DMS79 treated with DMSO at 0.1 percent for 48 hours (cell line): ENCODE measurements around the gene SMYD4.
"Not testable (repeated sequence)": the region's sequence is repeated elsewhere in the genome, so short reads cannot be mapped to it uniquely, and the experiment has no call there.

Experiments
- DNase-seq: peaks from one replicate; lab custom pipeline; 2025; lab: John Stamatoyannopoulos, UW

SMYD4 gene, protein sequence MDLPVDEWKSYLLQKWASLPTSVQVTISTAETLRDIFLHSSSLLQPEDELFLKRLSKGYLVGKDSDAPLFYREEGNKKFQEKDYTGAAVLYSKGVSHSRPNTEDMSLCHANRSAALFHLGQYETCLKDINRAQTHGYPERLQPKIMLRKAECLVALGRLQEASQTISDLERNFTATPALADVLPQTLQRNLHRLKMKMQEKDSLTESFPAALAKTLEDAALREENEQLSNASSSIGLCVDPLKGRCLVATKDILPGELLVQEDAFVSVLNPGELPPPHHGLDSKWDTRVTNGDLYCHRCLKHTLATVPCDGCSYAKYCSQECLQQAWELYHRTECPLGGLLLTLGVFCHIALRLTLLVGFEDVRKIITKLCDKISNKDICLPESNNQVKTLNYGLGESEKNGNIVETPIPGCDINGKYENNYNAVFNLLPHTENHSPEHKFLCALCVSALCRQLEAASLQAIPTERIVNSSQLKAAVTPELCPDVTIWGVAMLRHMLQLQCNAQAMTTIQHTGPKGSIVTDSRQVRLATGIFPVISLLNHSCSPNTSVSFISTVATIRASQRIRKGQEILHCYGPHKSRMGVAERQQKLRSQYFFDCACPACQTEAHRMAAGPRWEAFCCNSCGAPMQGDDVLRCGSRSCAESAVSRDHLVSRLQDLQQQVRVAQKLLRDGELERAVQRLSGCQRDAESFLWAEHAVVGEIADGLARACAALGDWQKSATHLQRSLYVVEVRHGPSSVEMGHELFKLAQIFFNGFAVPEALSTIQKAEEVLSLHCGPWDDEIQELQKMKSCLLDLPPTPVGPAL

DNA sequence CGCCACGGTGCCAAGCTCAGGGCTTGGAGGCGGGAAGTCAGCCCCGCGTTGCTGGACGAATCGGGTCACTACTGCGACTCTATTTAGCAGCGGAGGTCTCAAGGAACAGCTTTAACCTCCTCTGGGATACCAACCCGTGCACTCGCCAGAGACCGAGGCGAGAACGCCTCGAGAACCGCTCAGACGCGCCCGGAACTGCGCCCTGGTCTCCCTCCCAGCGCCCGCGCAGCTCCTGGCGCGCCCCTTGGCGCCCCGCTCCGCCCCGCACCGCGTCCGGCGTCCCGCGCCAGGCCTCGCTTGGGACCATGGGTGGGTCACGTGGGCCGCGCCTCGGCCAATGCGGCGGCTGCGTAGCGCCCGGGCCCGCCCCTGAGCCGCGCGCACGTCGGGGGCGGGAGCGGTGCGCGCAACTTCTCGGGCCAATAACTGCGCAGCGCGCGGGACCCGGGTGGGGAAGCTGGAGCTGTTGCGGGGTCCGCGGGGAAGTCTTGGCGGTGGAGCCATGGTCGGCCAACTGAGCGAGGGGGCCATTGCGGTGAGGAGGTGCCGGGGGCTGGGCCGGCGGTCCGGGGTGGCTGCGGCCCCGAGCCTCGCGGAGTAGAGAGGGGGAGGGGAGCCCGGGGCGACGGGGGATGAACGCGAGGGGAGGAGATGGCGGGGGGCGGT lies at the start of gene SMYD4, which contains the start of gene RPA1:
TSS of gene SMYD4 (minus strand) at position 311 of the 666 bp plus-strand sequence. CDS start 1,908 bp downstream, outside the sequence.
TSS of gene RPA1 (plus strand) at position 414 of the 666 bp plus-strand sequence. CDS start at position 503, 89 bp downstream.
- peak; percentile 68 for DNase-seq

- no peak for DNase-seq
Observed at GRCh38 chr17:1878419-1879121, 48.9 kb upstream of the SMYD4 start.

GRCh38 chr17:1875597-1875996 lies 45.9 kb upstream of the SMYD4 start:
- no peak for DNase-seq

- no peak for DNase-seq
Observed at GRCh38 chr17:1873418-1873817, 43.7 kb upstream of the SMYD4 start.

GRCh38 chr17:1872976-1873375 lies 43.3 kb upstream of the SMYD4 start:
- DNase-seq = no peak

DNA sequence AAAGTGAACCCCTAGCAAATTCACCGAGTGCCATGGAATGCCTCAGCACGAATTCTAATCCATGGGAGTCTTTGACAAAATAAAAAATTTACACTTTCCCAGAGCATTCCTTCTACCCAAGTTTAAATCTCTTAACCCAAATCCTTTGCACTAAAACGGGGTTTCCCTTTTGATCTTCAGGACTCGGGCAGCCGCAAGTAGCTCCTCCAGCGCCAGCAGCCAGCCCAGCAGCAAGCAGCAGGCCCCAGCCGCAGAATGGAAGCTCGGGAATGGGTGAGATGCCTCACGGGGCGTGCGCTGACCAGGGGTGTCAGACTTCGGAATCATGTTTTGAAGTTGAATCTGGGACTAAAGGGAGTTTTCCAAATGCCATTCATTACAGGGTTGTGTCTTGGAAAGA lies 42.6 kb upstream of the SMYD4 start:
- no peak for DNase-seq

GRCh38 chr17:1871756-1872155 lies 42.1 kb upstream of the SMYD4 start:
- no peak for DNase-seq

DNA sequence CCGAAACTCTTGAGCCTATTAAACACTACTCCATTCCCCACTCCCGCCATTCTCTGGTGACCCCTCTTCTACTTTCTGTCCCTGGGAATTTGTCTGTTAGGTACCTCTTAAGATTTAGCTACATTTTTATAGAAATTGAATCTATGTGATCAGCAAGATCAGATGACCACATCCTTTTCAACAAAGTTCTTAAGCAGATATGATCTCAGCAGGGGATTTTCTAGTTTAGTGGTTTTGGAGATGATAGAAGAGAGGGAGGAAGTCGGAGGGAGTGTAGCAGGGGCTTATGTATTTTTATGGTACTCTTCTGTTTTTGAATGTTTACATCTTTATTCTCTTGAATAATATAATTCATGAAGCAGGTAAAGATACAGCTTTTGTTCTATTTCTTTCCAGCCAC lies 40.9 kb upstream of the SMYD4 start:
- no peak for DNase-seq

DNA sequence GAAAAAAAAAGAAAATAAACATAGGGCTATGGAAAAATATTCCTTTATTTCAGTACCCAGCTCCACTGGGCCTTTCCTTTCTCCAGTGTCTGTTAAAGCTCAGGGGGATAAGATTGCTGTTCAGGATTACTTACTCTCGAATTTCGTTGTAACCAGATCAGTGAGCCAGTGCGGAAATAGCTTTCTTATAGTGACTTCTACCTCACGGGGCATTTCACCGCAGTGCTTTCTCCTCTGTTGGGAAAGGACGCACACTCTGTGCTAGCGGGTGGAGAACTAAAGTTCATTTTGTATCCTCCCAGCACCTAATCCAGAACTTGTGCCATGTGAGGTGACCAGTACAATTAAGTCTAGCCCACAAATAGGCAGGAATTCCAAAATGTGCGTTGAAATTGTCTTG lies 38.4 kb upstream of the SMYD4 start:
- no peak for DNase-seq

- no peak for DNase-seq
Observed at GRCh38 chr17:1867307-1867706, 37.6 kb upstream of the SMYD4 start.

- DNase-seq = peak; percentile 20
Observed at GRCh38 chr17:1865252-1866037, 35.7 kb upstream of the SMYD4 start.

DNA sequence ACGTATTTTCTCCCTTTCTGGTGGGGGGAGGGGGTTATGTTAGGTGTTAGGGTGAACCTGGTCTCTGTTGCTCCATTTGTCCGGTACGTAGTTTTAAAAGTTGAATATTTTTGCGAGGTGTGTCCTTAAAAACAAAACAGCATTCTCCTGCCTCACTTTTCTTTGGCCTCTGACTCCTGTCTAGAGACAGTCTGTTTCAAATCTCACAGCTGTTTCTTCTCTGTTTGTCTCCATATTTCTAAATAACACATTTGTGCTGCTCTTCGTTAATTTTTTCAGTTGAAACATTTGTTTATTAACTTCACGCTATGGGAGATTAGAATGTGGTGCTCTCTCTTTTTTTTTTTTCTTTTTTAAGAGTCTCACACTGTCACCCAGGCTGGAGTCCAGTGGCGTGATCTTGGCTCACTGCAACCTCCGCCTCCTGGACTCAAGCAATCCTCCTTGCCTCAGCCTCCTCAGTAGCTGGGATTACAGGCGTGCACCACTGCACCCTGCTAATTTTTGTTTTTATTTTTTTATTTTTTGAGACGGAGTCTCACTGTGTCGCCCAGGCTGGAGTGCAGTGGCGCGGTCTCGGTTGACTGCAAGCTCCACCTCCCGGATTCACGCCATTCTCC lies 31.8 kb upstream of the SMYD4 start:
- no peak for DNase-seq

GRCh38 chr17:1860978-1861377 lies 31.3 kb upstream of the SMYD4 start:
- DNase-seq = no peak

DNA sequence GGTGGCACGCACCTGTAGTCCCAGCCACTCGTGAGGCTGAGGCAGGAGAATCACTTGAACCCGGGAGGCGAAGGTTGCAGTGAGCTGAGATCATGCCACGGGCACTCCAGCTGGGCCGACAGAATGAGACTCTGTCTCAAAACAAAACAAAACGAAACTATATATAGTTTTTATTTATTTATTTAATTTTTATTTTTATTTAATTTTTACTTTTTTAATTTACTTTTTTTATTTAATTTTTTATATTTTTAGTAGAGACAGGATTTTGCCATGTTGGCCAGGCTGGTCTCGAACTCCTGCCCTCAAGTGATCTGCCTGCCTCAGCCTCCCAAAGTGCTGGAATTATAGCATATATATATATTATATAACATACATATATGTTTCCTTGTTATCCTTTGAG lies 26.8 kb upstream of the SMYD4 start:
- DNase-seq = not testable (repeated sequence)

- DNase-seq = no peak
Observed at GRCh38 chr17:1853698-1854097, 24.0 kb upstream of the SMYD4 start.

DNA sequence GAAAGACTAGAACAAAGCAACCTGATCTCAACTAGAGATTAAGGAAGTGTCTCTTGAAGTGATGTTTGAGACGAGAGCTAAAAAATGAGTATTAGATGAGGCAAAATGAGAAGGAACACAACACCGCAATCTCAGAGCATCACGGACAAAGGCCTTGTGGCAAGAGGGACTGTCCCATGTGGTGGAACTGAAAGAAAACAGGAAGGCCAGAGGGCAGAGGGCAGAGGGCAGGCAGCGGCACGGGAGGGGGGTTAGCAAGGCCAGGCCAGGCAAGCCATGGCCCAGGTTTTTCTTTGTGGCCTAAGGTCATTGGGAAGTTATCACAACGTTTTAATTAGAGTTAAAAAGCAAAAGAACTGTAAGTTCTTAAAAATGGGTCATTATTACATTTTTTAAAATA lies 22.6 kb upstream of the SMYD4 start:
- DNase-seq = no peak

GRCh38 chr17:1847191-1847590 lies 17.5 kb upstream of the SMYD4 start:
- peak; percentile 81 for DNase-seq

GRCh38 chr17:1843947-1844346 lies 14.2 kb upstream of the SMYD4 start:
- DNase-seq = no peak

GRCh38 chr17:1839516-1839915 lies 9.8 kb upstream of the SMYD4 start:
- DNase-seq = no peak

DNA sequence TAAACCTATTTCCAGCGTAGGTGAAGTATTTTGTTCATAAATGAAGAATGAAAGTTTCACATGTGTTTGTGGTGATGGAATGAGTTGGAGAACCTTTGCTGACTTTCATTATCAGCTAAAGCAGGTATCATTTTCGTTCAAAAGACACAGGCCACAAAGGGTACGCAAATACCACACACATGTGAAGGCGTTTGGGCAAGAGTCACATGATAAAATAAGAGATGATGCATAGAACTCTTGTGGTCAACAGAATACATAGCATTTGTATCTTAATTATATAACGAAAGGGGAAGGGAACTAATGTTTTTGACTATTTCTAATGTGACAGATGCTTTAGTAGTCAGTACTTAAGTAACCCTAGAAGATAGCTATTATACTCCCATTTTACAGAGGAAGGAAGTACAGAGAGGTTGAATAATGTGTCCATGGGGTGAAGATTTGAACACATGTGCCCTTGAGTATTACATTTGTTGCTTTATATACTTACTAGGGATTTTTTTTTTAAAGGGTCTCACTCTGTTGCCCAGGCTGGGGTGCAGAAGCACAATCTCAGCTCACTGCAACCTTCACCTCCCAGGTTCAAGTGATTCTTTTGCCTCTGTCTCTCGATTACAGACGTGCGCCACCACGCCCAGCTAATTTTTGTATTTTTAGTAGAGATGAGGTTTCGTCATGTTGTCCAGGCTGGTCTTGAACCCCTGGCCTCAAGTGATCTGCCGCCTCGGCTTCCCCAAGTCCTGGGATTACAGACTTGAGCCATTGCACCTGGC lies 4.9 kb upstream of the SMYD4 start:
- DNase-seq = no peak
